Liver (tissue), 3 donors: ENCODE results near the gene CDK2AP2.

ENCODE experiments used
- CTCF ChIP-seq: fragments of 150-350 bp; IDR thresholded peaks from 2 replicates; pipeline ENCODE4 v1.5.1; 2017; ENCODE audit warnings: improper control_type of control experiment, low read depth, low read length; ENCODE audit not compliant: missing input control
- GABPA ChIP-seq, 2 donors: IDR thresholded peaks in 1 of 2; conservative IDR thresholded peaks in 1 of 2; 2 replicates each; pipeline ENCODE4 v1.6.1; 2016; ENCODE audit warnings: antibody characterized with exemption in 2 of 2, mild to moderate bottlenecking in 1 of 2, moderate library complexity in 1 of 2
- JUND ChIP-seq, 2 donors: IDR thresholded peaks; 2 replicates each; pipeline ENCODE4 v1.6.1; 2016; ENCODE audit warnings: antibody characterized with exemption in 2 of 2
- MAX ChIP-seq: IDR thresholded peaks from 2 replicates; pipeline ENCODE4 v1.6.1; 2016; ENCODE audit warnings: antibody characterized with exemption
- REST ChIP-seq: IDR thresholded peaks from 2 replicates; pipeline ENCODE4 v1.6.1; 2016; ENCODE audit warnings: antibody characterized with exemption, mild to moderate bottlenecking
- SP1 ChIP-seq: IDR thresholded peaks from 2 replicates; pipeline ENCODE4 v1.6.1; 2018; ENCODE audit warnings: antibody characterized with exemption, mild to moderate bottlenecking
- YY1 ChIP-seq: IDR thresholded peaks from 2 replicates; pipeline ENCODE4 v1.6.1; 2016; ENCODE audit warnings: antibody characterized with exemption, mild to moderate bottlenecking
- donor health status: healthy.
- donor health status: healthy.

GRCh38 chr11:67491276-67492068, 16.5 kb downstream of the CDK2AP2 start:
- TF ChIP-seq REST, result no peak
- TF ChIP-seq CTCF, result no peak
- no peak for TF ChIP-seq GABPA (IDR thresholded peaks at IDR 0.05 in 1 of 2, conservative IDR thresholded peaks at IDR 0.05 in 1 of 2)
- TF ChIP-seq JUND (IDR thresholded peaks at IDR 0.05), result no peak
- TF ChIP-seq SP1, result no peak
- TF ChIP-seq MAX, result no peak
- no peak for TF ChIP-seq YY1
